GM21526 (cell line): ENCODE measurements around the gene PTPRN2.

Experiments used
- ATAC-seq: cut with Tn5 transposase; IDR thresholded peaks from one replicate; pipeline ENCODE4 v1.9.1; 2021; ENCODE audit warnings: moderate library complexity; ENCODE audit not compliant: unreplicated experiment, low FRiP score

Gene PTPRN2

GRCh38 chr7:157633465-157634185 is 954.0 kb downstream of the PTPRN2 start:
- ATAC-seq: no peak

- no peak for ATAC-seq
Observed at GRCh38 chr7:157630301-157630853, 957.2 kb downstream of the PTPRN2 start.

- no peak for ATAC-seq
Observed at GRCh38 chr7:157628456-157628855, 959.2 kb downstream of the PTPRN2 start.

GRCh38 chr7:157627646-157628045 is 960.0 kb downstream of the PTPRN2 start:
- no peak for ATAC-seq

- no peak for ATAC-seq
Observed at GRCh38 chr7:157627033-157627432, 960.6 kb downstream of the PTPRN2 start.

- no peak for ATAC-seq
Observed at GRCh38 chr7:157625973-157626742, 961.5 kb downstream of the PTPRN2 start.

- no peak for ATAC-seq
Observed at GRCh38 chr7:157623556-157623955, 964.1 kb downstream of the PTPRN2 start.

GRCh38 chr7:157622408-157623205 is 965.0 kb downstream of the PTPRN2 start:
- no peak for ATAC-seq

- ATAC-seq: no peak
Observed at GRCh38 chr7:157622000-157622399, 965.6 kb downstream of the PTPRN2 start.

GRCh38 chr7:157621131-157621681 is 966.4 kb downstream of the PTPRN2 start:
- no peak for ATAC-seq

- no peak for ATAC-seq
Observed at GRCh38 chr7:157620616-157621015, 967.0 kb downstream of the PTPRN2 start.

- ATAC-seq: no peak
Observed at GRCh38 chr7:157619753-157620525, 967.7 kb downstream of the PTPRN2 start.

- ATAC-seq: no peak
Observed at GRCh38 chr7:157618823-157619606, 968.6 kb downstream of the PTPRN2 start.

- no peak for ATAC-seq
Observed at GRCh38 chr7:157618091-157618726, 969.4 kb downstream of the PTPRN2 start.

GRCh38 chr7:157617401-157617800 is 970.2 kb downstream of the PTPRN2 start:
- ATAC-seq: no peak

GRCh38 chr7:157616931-157617330 is 970.7 kb downstream of the PTPRN2 start:
- ATAC-seq: no peak

GRCh38 chr7:157616426-157616825 is 971.2 kb downstream of the PTPRN2 start:
- ATAC-seq: no peak

GRCh38 chr7:157615852-157616251 is 971.8 kb downstream of the PTPRN2 start:
- ATAC-seq: no peak
